ENCODE data around the gene FOXI1.

DNA sequence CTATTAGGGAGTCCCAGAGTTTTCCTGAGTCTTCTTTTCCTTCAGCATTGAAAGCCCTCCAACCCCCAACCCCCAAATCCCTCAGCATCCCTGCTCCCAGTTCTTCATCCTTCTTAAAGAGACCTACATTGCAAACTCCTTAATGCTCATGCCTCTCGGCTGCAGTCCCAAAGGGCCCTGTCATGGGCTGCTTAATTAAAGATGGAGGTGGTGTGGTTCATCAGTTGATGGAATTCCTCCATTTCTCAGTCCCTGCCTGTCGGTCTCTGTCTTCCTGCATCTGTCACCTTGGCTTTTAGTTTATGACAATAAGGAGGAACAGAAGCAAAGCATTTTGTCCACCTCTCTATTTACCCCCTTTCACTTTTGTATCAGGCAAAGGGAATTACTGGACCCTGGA lies 2.0 kb downstream of the FOXI1 start:
- TF ChIP-seq CTCF (IDR thresholded peaks at IDR 0.05; ENCODE audit: low read length) (no peak), EZH2 (IDR thresholded peaks at IDR 0.05; ENCODE audit: borderline replicate concordance, low read length) (no peak)

All from OCI-LY1 (cell line).